Fibroblast of mammary gland (primary cell): ENCODE measurements around the gene AMY2B.
"Not testable (repeated sequence)": the region's sequence is repeated elsewhere in the genome, so short reads cannot be mapped to it uniquely, and the experiment has no call there.

Source experiments
- DNase-seq: peaks from one replicate; pipeline ENCODE4 v3.0.0-alpha.2; 2010; ENCODE audit warnings: low read depth
- H3K4me3 ChIP-seq: 2 replicates; pipeline ENCODE4 v1.5.1; 2011; ENCODE audit warnings: low read depth, mild to moderate bottlenecking, low read length, moderate library complexity; ENCODE audit not compliant: control insufficient read depth
- TF ChIP-seq, protein P1 (sequence below): conservative IDR thresholded peaks from 2 replicates; pipeline ENCODE4 v1.5.1; 2011; ENCODE audit warnings: low read depth, low read length, inconsistent platforms; ENCODE audit not compliant: control insufficient read depth, insufficient read depth

Gene AMY2B

DNA sequence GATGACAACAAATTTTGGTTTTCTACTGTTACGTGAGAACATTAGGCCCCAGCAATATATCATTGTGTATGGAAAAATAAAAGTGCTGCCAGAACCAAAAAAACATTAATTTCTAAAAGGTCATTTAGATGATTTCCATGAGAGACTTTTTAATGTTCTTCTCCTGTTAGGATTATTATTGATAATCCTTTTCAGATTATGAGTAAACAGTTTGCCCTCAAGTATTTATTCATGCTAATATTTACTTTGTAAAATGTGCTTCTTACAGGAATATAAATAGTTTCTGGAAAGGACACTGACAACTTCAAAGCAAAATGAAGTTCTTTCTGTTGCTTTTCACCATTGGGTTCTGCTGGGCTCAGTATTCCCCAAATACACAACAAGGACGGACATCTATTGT is at the start of gene AMY2B:
TSS of gene AMY2B (plus strand) at position 301 of the 400 bp plus-strand sequence. CDS start at position 315, 14 bp downstream.
- H3K4me3 ChIP-seq, DNase-seq: not testable (repeated sequence)

DNA sequence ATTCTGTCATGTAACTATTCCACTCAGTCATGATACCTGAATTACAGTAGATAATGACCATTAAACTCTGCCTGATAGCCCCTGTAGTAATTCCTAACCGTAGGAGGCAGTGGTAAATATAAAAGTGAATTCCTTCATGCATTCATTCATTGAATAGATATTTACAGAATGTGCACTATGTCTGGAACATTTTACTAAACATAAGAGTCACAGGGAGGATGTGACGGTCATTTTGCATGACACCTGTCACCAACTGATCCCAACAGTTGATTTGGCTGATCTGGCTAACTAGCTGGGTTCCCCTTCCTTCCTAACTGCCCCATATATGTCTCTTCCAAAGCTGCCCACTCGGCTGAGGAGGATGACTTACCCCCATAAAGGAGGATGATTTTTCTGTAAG is 48.0 kb upstream of the AMY2B start:
- DNase-seq: no peak
- TF ChIP-seq, protein P1, sequence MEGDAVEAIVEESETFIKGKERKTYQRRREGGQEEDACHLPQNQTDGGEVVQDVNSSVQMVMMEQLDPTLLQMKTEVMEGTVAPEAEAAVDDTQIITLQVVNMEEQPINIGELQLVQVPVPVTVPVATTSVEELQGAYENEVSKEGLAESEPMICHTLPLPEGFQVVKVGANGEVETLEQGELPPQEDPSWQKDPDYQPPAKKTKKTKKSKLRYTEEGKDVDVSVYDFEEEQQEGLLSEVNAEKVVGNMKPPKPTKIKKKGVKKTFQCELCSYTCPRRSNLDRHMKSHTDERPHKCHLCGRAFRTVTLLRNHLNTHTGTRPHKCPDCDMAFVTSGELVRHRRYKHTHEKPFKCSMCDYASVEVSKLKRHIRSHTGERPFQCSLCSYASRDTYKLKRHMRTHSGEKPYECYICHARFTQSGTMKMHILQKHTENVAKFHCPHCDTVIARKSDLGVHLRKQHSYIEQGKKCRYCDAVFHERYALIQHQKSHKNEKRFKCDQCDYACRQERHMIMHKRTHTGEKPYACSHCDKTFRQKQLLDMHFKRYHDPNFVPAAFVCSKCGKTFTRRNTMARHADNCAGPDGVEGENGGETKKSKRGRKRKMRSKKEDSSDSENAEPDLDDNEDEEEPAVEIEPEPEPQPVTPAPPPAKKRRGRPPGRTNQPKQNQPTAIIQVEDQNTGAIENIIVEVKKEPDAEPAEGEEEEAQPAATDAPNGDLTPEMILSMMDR: no peak
- H3K4me3 ChIP-seq: no peak overlapping the region

DNA sequence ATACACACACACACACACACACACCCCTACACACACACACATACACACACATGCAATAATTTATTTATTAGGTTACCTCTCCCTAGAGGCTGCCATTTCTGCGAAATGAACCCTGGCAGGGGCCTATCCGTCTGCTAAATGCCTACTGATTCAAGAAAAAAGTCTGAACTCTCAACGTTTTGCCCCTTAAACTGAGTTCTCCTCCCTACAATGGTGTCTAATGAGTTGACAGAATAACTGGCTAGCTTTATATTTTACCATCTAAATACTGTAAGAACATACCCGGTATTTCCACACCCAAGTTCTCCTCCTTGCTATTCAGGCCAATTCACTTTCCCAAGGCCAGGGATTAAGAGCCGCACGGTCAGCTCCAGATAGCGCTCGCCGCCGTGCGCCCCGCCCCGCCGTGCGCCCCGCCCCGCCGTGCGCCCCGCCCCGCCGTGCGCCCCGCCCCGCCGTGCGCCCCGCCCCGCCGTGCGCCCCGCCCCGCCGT is 46.2 kb upstream of the AMY2B start:
- DNase-seq: peak; percentile 59
- TF ChIP-seq, protein P1: no peak

DNA sequence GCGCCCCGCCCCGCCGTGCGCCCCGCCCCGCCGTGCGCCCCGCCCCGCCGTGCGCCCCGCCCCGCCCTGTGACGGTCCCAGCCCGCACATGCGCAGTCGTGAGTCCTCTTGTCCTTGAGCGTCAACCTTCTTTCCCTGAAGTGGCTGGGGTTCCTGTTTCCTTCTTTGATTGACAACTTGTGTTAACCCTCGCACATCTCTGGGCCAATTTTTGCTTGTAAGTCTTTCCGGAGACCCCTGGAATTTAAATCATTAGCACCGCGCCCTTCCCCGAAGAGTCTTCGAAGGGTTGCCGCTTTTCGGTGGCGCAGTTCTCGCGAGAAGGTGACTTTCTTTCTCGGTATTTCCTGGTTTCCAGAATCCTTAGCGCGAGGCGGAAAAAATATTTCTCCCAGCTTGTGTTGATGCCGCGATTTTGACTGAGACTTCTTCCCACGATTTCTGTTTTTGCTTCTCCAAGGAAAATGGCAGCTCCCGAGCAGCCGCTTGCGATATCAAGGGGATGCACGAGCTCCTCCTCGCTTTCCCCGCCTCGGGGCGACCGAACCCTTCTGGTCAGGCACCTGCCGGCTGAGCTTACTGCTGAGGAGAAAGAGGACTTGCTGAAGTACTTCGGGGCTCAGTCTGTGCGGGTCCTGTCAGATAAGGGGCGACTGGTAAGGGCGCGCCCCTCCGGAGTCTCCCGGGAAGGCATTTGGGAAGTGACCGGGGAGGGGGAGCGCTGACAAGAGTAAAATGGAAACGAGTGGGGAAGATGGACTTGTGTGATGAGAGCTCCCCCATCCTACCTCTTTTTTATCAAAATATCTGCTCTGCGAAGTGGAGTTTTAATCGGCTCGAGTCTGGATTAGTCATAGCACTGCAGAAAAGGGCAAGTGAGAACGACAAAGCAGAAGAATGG is 45.5 kb upstream of the AMY2B start, which contains the start of gene RNPC3:
TSS of gene RNPC3 (plus strand) at position 93 of the 901 bp plus-strand sequence. CDS start at position 465, 372 bp downstream.
- TF ChIP-seq, protein P1: no peak
- H3K4me3 ChIP-seq: peak within 1 kb of the TSS; percentile 99
- peak; percentile 91 for DNase-seq

More for the DNA sequence above, 46.2 kb upstream of the AMY2B start:
- peak overlapping the region; percentile 45 for H3K4me3 ChIP-seq

DNA sequence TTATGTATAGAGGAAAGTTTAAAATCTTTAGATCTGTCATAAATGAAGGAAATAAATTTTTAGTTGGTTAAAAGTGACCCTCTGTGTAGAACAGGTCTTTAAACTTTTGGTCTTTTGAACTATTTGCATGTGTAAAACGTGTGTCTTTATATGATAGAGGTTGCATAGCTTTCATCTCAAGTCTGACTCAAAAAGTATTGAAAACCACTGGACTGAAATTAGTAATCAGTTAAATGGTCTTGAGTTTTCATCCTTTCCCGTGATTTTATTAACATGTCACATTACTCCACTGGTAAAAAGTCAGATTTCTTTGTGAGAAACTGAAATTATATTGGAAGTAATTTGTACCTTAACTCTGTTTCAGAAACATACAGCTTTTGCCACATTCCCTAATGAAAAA is 44.1 kb upstream of the AMY2B start:
- TF ChIP-seq, protein P1: no peak
- DNase-seq: peak; percentile 2
- peak overlapping the region; percentile 99 for H3K4me3 ChIP-seq

DNA sequence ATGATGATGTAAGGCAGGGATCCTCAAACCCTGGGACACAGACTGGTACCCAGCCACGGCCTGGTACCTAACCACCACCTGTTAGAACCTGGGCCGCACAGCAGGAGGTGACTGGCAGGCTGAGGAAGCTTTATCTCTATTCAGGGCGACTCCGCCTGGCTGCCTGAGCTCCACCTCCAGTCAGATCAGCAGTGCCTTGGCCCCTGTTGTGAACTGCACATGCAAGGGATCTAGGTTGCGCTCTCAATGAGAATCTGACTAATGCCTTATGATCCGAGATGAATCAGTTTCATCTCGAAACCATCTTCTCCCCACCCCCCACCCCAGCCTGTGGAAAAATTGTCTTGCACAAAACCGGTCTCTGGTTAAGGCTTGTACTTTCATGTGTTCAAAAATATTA is 41.6 kb upstream of the AMY2B start:
- no peak overlapping the region for H3K4me3 ChIP-seq
- TF ChIP-seq, protein P1: no peak
- peak; percentile 81 for DNase-seq

DNA sequence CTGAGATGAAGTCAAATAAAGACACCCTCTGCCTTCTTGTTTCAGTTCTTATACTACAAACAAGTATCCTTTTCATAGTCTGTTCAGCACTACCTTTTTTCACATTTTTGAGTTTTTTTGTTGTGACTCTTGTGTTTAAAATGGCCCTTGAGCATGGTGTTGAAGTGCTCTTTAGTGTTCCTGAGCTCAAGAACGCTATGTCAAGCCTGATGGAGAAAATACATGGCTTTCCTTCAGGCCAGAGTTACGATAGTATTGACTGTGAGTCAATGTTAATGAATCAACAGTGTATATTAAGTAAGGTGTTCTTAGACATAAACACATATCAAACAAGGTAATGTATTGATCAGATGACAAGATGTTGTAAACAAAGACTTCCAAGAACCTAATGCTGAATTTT is 33.2 kb upstream of the AMY2B start:
- TF ChIP-seq, protein P1: no peak
- no peak overlapping the region for H3K4me3 ChIP-seq
- DNase-seq: no peak
